H1 (cell line): ENCODE results near the gene FHAD1. TPM values are rescaled to one million over a fixed set of nuclear protein-coding genes. Genes with fewer than 3 reads are reported as not detected.

ENCODE experiments used
- CTCF ChIA-PET: fragments of 300-600 bp; sonication (Branson Sonifier 250); formaldehyde crosslinking; loops from one replicate; lab custom pipeline; 2021; ENCODE audit not compliant: partially characterized antibody; lab: Charles Lee
- POLR2A ChIA-PET: fragments of 300-600 bp; sonication (Branson Sonifier 250); formaldehyde crosslinking; loops from one replicate; lab custom pipeline; 2021; ENCODE audit warnings: inconsistent platforms; ENCODE audit not compliant: partially characterized antibody; lab: Charles Lee
- DNase-seq, 2 experiments: peaks; one replicate each; pipeline versions ENCODE4 v3.0.0 to v3.0.0-alpha.2; 2010 to 2022; ENCODE audit warnings: low spot score in 2 of 2, low read depth in 1 of 2, mixed read lengths in 1 of 2
- FAIRE-seq: peaks from 2 replicates; lab custom pipeline; 2011; peaks lifted over from hg19 to GRCh38; lab: Jason Lieb, UNC
- H2AFZ ChIP-seq: 2 replicates; pipeline ENCODE4 v1.8.1; 2012; ENCODE audit warnings: low read length, inconsistent platforms
- H2AK5ac ChIP-seq: 2 replicates; pipeline ENCODE4 v1.6.1; 2013; ENCODE audit warnings: low read depth, low read length
- H2BK120ac ChIP-seq: replicated peaks from 2 replicates; pipeline ENCODE3; 2013; ENCODE audit warnings: low read depth, low read length, inconsistent platforms
- H2BK12ac ChIP-seq: 2 replicates; pipeline ENCODE4 v1.6.1; 2013; ENCODE audit warnings: low read depth, low read length
- H2BK15ac ChIP-seq: 2 replicates; pipeline ENCODE4 v1.6.1; 2013; ENCODE audit warnings: low read length
- H2BK20ac ChIP-seq: 2 replicates; pipeline ENCODE4 v1.6.1; 2013; ENCODE audit warnings: low read length
- H2BK5ac ChIP-seq: 2 replicates; pipeline ENCODE4 v1.6.1; 2013; ENCODE audit warnings: low read depth, low read length
- H3K14ac ChIP-seq: 2 replicates; pipeline ENCODE4 v1.6.1; 2013; ENCODE audit warnings: inconsistent platforms; ENCODE audit not compliant: insufficient read length
- H3K18ac ChIP-seq: 2 replicates; pipeline ENCODE4 v1.6.1; 2013; ENCODE audit warnings: low read length; ENCODE audit errors: extremely low read depth
- H3K23ac ChIP-seq: 2 replicates; pipeline ENCODE4 v1.6.1; 2013; ENCODE audit warnings: inconsistent platforms; ENCODE audit not compliant: insufficient read length
- H3K23me2 ChIP-seq: 2 replicates; pipeline ENCODE4 v1.6.1; 2013; ENCODE audit warnings: low read depth, low read length
- H3K27ac ChIP-seq: 2 replicates; pipeline ENCODE4 v1.6.1; 2011; ENCODE audit warnings: low read depth, low read length, inconsistent platforms
- H3K27me3 ChIP-seq, 4 experiments: replicated peaks in 1 of 4; 1 replicate in 1 of 4; 2 replicates in 3 of 4; pipeline versions ENCODE4 v1.6.1 to v1.8.1; 2011 to 2013; ENCODE audit warnings: low read length in 3 of 4, mild to moderate bottlenecking in 3 of 4, inconsistent platforms in 2 of 4, mixed read lengths in 2 of 4, moderate library complexity in 1 of 4; ENCODE audit not compliant: control insufficient read depth in 3 of 4, insufficient read depth in 3 of 4; ENCODE audit errors: extremely low read depth in 1 of 4
- H3K36me3 ChIP-seq, 4 experiments: 2 replicates each; pipeline versions ENCODE4 v1.6.1 to v1.8.1; 2011 to 2013; ENCODE audit warnings: mild to moderate bottlenecking in 4 of 4, low read length in 3 of 4, moderate library complexity in 2 of 4, control low read depth in 1 of 4, inconsistent platforms in 1 of 4; ENCODE audit not compliant: insufficient read depth in 4 of 4, control insufficient read depth in 2 of 4
- H3K4ac ChIP-seq: replicated peaks from 2 replicates; pipeline ENCODE3; 2013; ENCODE audit warnings: low read length, low read depth, mixed read lengths, inconsistent platforms; ENCODE audit not compliant: insufficient read length
- H3K4me1 ChIP-seq, 4 experiments: replicated peaks in 1 of 4; 1 replicate in 1 of 4; 2 replicates in 3 of 4; pipeline versions ENCODE4 v1.6.1 to v1.8.1; 2011 to 2013; ENCODE audit warnings: low read length in 3 of 4, inconsistent platforms in 2 of 4, mixed read lengths in 1 of 4; ENCODE audit not compliant: insufficient read depth in 4 of 4, control insufficient read depth in 3 of 4
- H3K4me2 ChIP-seq, 2 experiments: 2 replicates each; pipeline versions ENCODE4 v1.6.1 to v1.8.1; 2011 to 2013; ENCODE audit warnings: low read depth in 2 of 2, low read length in 2 of 2, control low read depth in 1 of 2, inconsistent platforms in 1 of 2, mild to moderate bottlenecking in 1 of 2; ENCODE audit not compliant: insufficient read depth in 1 of 2
- H3K4me3 ChIP-seq, 4 experiments: fragments of 200-600, 300-600 bp in 1 of 4; sonication (generic), shearing (Covaris generic), sonication (Bioruptor Twin) in 1 of 4; 2 replicates each; pipeline versions ENCODE4 v1.5.1 to v1.8.1; 2011 to 2016; ENCODE audit warnings: low read length in 4 of 4, low read depth in 3 of 4, control low read depth in 2 of 4, inconsistent platforms in 2 of 4, mild to moderate bottlenecking in 2 of 4, mixed read lengths in 1 of 4, moderate library complexity in 1 of 4; ENCODE audit not compliant: insufficient read depth in 2 of 4; ENCODE audit errors: extremely low read depth in 1 of 4
- H3K56ac ChIP-seq: replicated peaks from 2 replicates; pipeline ENCODE3; 2013; ENCODE audit warnings: low read depth, mild to moderate bottlenecking, mixed read lengths, low read length, inconsistent platforms; ENCODE audit not compliant: insufficient read length
- H3K79me1 ChIP-seq: 2 replicates; pipeline ENCODE4 v1.6.1; 2013; ENCODE audit warnings: low read depth, low read length, control low read depth
- H3K79me2 ChIP-seq, 2 experiments: 2 replicates each; pipeline versions ENCODE4 v1.6.1 to v1.8.1; 2012 to 2013; ENCODE audit warnings: low read length in 2 of 2, mild to moderate bottlenecking in 2 of 2, inconsistent platforms in 1 of 2; ENCODE audit not compliant: insufficient read depth in 2 of 2, control insufficient read depth in 1 of 2
- H3K9ac ChIP-seq, 4 experiments: replicated peaks in 1 of 4; 1 replicate in 1 of 4; 2 replicates in 3 of 4; pipeline versions ENCODE4 v1.6.1 to v1.8.1; 2011 to 2013; ENCODE audit warnings: low read depth in 3 of 4, low read length in 3 of 4, control low read depth in 2 of 4, mild to moderate bottlenecking in 2 of 4, moderate library complexity in 2 of 4, inconsistent platforms in 1 of 4; ENCODE audit errors: extremely low read depth in 1 of 4
- H3K9me3 ChIP-seq, 2 experiments: 2 replicates each; pipeline versions ENCODE4 v1.6.1 to v1.8.1; 2012 to 2013; ENCODE audit warnings: mild to moderate bottlenecking in 2 of 2, moderate library complexity in 2 of 2, control low read depth in 1 of 2, inconsistent platforms in 1 of 2, low read depth in 1 of 2, low read length in 1 of 2, mixed read lengths in 1 of 2; ENCODE audit not compliant: insufficient read depth in 2 of 2
- H4K20me1 ChIP-seq, 2 experiments: replicated peaks in 1 of 2; 2 replicates each; pipeline versions ENCODE3 to v1.8.1; 2011 to 2013; ENCODE audit warnings: inconsistent platforms in 2 of 2, low read length in 2 of 2, mild to moderate bottlenecking in 1 of 2; ENCODE audit not compliant: insufficient read depth in 2 of 2, control insufficient read depth in 1 of 2
- H4K5ac ChIP-seq: 2 replicates; pipeline ENCODE4 v1.6.1; 2013; ENCODE audit warnings: low read length, low read depth, mixed read lengths, inconsistent platforms; ENCODE audit not compliant: insufficient read length
- H4K8ac ChIP-seq: 2 replicates; pipeline ENCODE4 v1.8.0; 2013; ENCODE audit warnings: mild to moderate bottlenecking, moderate library complexity, low read length, inconsistent platforms; ENCODE audit not compliant: insufficient read depth; ENCODE audit errors: extremely low read depth
- H4K91ac ChIP-seq: replicated peaks from 2 replicates; pipeline ENCODE3; 2013; ENCODE audit warnings: low read length, mixed read lengths, inconsistent platforms; ENCODE audit not compliant: insufficient read length
- E2F6 ChIP-seq: IDR thresholded peaks from 2 replicates; pipeline ENCODE4 v1.6.1; 2012; ENCODE audit warnings: inconsistent platforms
- EZH2 ChIP-seq: fragments of 200-600 bp; sonication (generic); IDR thresholded peaks from 2 replicates; pipeline ENCODE4 v1.7.1; 2012; ENCODE audit warnings: low read depth, mild to moderate bottlenecking, moderate library complexity, low read length, inconsistent platforms; ENCODE audit not compliant: severe bottlenecking
- FOSL1 ChIP-seq: IDR thresholded peaks from 2 replicates; pipeline ENCODE4 v1.6.1; 2011; ENCODE audit warnings: mild to moderate bottlenecking, low read depth, low read length, moderate library complexity; ENCODE audit not compliant: insufficient read depth
- TAF7 ChIP-seq: optimal IDR thresholded peaks from 2 replicates; pipeline ENCODE3; 2011; ENCODE audit warnings: low read depth, mild to moderate bottlenecking, inconsistent platforms, low read length, moderate library complexity, borderline replicate concordance
- WGBS, 2 experiments: shearing (Covaris generic) in 1 of 2; methylation state at CpG; one replicate each; pipeline versions ENCODE4 v1.1.6 to v1.1.7; 2013 to 2015; ENCODE audit warnings: low lambda C conversion rate in 2 of 2, mixed read lengths in 2 of 2, inconsistent platforms in 1 of 2, low coverage in 1 of 2, missing lambda C conversion rate in 1 of 2; ENCODE audit not compliant: insufficient replicate concordance in 2 of 2, insufficient coverage in 1 of 2, insufficient read length in 1 of 2; ENCODE audit errors: extremely low coverage in 1 of 2, missing lambda C conversion rate in 1 of 2; 5-methylcytosine and 5-hydroxymethylcytosine counted together
- polyA plus RNA-seq, 7 experiments: library from polyadenylated mRNA; depleted of rRNA in 3 of 7; stranded (reverse) in 5 of 7; unstranded in 2 of 7; fragments of >200 nt in 5 of 7; fragments of 200-250 nt in 2 of 7; gene quantifications; 1 replicate in 5 of 7; 2 replicates in 1 of 7; 4 replicates in 1 of 7; pipeline versions ENCODE4 v1.2.1 to v1.2.3, GENCODE V29; 2011 to 2013; ENCODE audit warnings: missing spikeins in 2 of 7, mixed read lengths in 2 of 7
- total RNA-seq: library from RNA; stranded (reverse); fragmentation: NEBNext Ultra II Directional; extraction: Animal tissue kit (Norgen Biotek cat#: 25700); gene quantifications from 2 replicates; pipeline ENCODE4 v1.2.1, GENCODE V29; 2021

FHAD1 gene
- total and polyA plus RNA-seq, 2 of the 8 experiments (the other 6 are each of a cell fraction or from before 2014, with no cell fraction given), result 0.39 to 0.69 TPM

GRCh38 chr1:15410223-15410883 lies 163.3 kb downstream of the FHAD1 start:
- Histone ChIP-seq H3K23me2 (peaks cover 8% of the 10 kb centered on the region), H3K18ac (no peak overlapping the region; the same call in none of the 2 replicates), H3K36me3 (no peaks in the 10 kb centered on the region), H4K91ac (no peak overlapping the region), H3K79me1 (no peaks in the 10 kb centered on the region; the same call in 1 of the 2 replicates), H2BK15ac (0 out of 2 replicates have a peak overlapping the region, but pooled peaks have one; percentile 72), H4K5ac (no peak overlapping the region), H3K9ac (peak overlapping the region in 3 of 4 experiments; percentile 11 to 74 (median 42); a peak in 3 of 7 replicates), H3K4me2 (peak overlapping the region; percentile 85 to 93), H3K27ac (no peak overlapping the region)
- no peak for DNase-seq
- CTCF ChIA-PET, result interaction anchor here (1.2 to 3.3 kb wide), 3 partner anchors 9 to 86 kb away, joined by 3 to 15 read pairs (median 5); no protein-coding TSS in a partner anchor
- TF ChIP-seq FOSL1, result no peak
- TF ChIP-seq E2F6, result peak; percentile 25; the same call in 1 of the 2 replicates
- TF ChIP-seq EZH2, result peak; percentile 9
- TF ChIP-seq TAF7, result no peak
- TF ChIP-seq, all 59 proteins: peak for 2
- peaks cover 0 to 19% (median 14%) of the 10 kb centered on the region in 4 experiments; a peak in 6 of 7 replicates for H3K27me3 ChIP-seq
- H3K4me3 ChIP-seq, result peak overlapping the region; percentile 51 to 78 (median 64)
- H3K23ac ChIP-seq, result no peak overlapping the region
- H3K14ac ChIP-seq, result no peak overlapping the region
- peaks cover 0 to 19% (median 4%) of the 10 kb centered on the region in 4 experiments; a peak in 6 of 7 replicates for H3K4me1 ChIP-seq
- H2AFZ ChIP-seq, result no peak overlapping the region
- no peaks in the 10 kb centered on the region for H3K9me3 ChIP-seq
- H2BK12ac ChIP-seq, result peak overlapping the region; percentile 75; the same call in 1 of the 2 replicates
- no peak overlapping the region for H3K56ac ChIP-seq
- no peak overlapping the region for H2BK20ac ChIP-seq
- H3K79me2 ChIP-seq, result no peaks in the 10 kb centered on the region
- no peak overlapping the region for H2BK5ac ChIP-seq
- no peak overlapping the region for H2BK120ac ChIP-seq
- POLR2A ChIA-PET, result interaction anchor here (0.7 to 1.2 kb wide), 4 partner anchors 10 to 26 kb away, joined by 4 to 7 read pairs (median 4); no protein-coding TSS in a partner anchor
- no peak overlapping the region for H2AK5ac ChIP-seq
- H4K8ac ChIP-seq, result no peak overlapping the region; the same call in 1 of the 2 replicates
- peak overlapping the region; percentile 4 for H3K4ac ChIP-seq
- no peak for FAIRE-seq
- H4K20me1 ChIP-seq, result peaks cover 2 to 7% of the 10 kb centered on the region in 2 experiments
- 5% methylated on average over 30 of the region's 53 CpGs; no CpG with 5 or more reads in 1 of the 2 experiments for WGBS, 2 experiments
